HG02970 (cell line): ENCODE measurements around the gene LY6G5B.
A peak's percentile ranks its signal among the peaks of the same experiment; 100 is the strongest.

Experiments used
- ATAC-seq: cut with Tn5 transposase; IDR thresholded peaks from one replicate; pipeline ENCODE4 v1.9.1; 2021; ENCODE audit warnings: mild to moderate bottlenecking, moderate library complexity, moderate number of reproducible peaks; ENCODE audit not compliant: unreplicated experiment, low FRiP score

Gene LY6G5B

DNA sequence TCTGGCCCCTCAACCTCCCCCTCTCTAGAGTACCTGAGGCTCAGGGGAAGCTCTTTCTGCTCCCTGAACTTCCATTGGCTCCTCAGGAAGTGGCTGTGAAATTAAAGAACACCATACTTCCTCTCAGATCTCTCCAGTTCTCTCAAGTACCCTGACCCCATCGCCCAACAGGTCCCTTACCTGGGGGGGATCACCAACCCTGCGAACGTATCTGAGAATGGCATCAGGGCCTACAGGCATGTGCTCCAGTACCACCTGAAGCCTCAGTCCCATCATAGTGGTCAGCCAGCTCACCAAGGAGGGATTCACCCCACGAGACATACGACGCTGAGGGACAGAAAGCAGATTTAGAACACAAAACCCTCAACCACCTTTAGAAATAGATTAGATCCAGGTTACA, 29.2 kb upstream of the LY6G5B start:
- no peak for ATAC-seq

- no peak for ATAC-seq
These were observed 28.4 kb upstream of the LY6G5B start for GRCh38 chr6:31641370-31641769.

- no peak for ATAC-seq
These were observed 26.8 kb upstream of the LY6G5B start for GRCh38 chr6:31642798-31643570.

GRCh38 chr6:31643818-31644454, 25.8 kb upstream of the LY6G5B start:
- ATAC-seq: no peak

DNA sequence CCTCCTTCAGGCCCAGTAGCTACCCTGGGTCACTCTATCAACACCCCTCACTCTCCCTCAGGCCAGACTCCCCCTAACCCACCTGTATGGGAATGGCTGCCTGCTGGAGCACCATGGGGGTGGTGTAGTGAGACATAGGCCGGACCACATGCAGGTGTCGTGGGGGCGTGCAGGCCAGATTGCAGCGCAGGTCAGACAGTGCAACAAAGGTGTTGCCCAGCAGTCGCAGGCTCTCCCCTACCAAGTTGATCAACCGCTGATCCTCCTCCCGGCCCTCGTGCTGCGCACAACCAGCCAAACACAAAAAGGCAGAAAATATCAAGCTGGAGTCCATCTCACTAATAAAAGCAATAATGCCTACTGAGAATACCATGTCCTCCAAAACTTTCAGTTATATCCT, 24.5 kb upstream of the LY6G5B start:
- no peak for ATAC-seq

GRCh38 chr6:31651602-31652191, 18.1 kb upstream of the LY6G5B start:
- ATAC-seq: peak; percentile 28

GRCh38 chr6:31652925-31653724, 16.7 kb upstream of the LY6G5B start:
- peak; percentile 59 for ATAC-seq

DNA sequence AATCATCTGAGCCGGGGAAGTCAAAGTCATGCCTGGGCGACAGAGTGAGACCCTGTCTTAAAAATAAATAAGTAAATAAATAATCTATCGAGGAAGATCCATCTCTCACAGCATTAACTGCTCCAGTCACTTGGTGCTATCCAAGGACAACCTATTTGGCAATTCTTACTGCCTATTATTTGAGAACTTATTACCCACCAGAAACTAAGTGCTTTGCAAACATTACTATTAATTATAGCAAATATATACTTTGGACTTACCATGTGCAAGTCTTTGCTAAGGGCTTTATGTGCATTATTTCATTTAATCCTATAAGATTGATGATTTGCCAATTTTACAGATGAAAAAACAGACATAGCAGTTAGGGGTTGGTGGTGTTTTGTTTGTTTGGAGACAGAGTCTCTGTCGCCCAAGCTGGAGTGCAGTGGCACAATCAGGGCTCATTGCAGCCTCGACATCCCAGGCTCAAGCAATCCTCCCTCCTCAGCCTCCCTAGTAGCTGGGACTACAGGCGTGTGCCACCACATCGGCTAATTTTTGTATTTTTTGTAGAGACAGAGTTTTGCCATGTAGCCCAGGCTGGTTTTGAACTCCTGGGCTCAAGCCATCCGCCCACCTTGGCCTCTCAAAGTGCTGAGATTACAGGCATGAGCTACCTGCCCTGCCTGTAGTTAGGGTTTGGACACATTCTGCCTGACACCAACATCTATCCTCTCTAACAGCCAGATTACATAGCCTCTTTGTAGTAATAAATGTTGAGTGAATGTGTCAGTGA, 15.0 kb upstream of the LY6G5B start:
- no peak for ATAC-seq

- ATAC-seq: no peak
These were observed 14.2 kb upstream of the LY6G5B start, which contains the start of gene APOM for GRCh38 chr6:31655349-31656237. APOM (plus strand) TSS chr6:31655894; CDS start chr6:31655967, 73 bp downstream.

GRCh38 chr6:31657406-31658157, 12.2 kb upstream of the LY6G5B start:
- no peak for ATAC-seq

GRCh38 chr6:31658158-31658688, 11.6 kb upstream of the LY6G5B start:
- ATAC-seq: no peak

GRCh38 chr6:31658983-31659648, 10.7 kb upstream of the LY6G5B start:
- ATAC-seq: no peak

DNA sequence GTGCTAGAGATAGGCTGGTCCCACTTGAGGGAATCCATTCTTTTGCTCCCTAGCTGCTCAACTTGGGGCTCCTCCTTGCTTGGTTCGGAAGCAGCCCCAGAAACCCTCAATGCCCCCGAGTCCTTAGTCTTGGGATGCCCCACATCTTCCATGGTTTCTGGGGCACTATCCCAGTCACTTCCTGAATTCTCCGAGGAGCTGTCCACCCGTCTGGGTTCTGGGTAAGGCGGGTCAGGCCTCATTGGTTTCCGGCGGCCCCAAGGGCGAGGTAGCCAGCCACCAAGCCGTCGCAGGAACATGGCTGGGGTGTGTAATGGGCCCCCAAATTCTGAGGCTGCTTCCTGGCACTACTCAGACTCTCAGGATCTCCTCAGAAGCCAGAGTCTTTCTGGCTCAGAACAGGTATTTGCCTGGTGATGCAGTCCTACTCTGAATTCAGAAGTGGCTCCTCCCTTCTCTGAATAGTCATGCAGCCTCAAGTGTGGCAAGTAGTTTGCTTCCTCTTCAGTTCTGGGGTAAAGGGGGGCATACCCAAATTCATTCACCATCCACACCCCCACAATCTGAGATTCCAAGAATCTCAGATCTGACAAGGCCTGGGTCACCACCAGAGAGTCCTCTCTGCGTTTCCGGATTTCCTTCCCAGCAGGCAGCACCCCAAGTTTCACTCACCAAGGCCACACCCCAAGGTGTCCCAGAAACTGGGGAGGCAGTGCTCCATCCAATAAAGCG, 10.0 kb upstream of the LY6G5B start:
- no peak for ATAC-seq

DNA sequence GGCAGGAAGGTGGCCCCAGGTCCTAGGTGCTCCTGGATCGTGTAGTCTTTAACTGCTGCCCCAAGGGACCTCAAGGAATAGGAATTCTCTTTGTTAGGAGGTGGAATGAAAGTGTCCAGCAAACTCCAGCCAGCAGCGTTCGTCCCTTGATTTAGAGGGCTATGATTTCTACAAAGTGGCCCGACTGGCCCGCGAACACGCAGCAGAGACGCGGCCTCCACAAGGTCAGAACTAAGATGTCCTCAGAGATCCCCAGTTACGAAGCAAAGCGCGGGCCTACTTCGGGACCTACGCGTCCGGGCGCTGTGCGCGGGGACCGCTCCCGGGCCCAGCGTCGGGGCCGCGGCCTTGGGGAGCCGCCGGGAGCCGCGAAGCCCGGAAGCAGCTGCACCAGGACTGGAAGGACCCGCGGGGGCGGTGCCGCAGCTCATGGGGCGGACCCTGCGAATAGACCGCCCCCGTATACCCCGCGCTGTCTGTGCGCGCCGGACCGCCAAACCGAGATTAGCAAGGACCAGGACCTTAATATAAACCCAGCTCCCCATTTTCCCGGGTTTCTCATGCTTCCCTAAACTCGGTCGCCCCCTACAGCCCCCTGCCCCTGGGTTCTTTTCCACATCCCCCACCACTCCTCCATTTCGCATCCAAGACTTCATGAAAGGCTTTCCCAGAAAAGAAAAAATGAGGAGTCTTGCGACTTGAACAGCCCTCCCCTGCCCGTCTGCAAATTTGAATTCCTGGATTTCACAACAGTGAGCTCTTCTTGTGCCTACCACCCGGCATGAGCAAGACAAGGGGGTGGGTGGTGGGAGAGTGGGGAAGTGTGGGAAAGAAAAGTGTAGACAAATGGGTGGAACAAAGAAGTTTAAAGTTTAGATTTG, 9.2 kb upstream of the LY6G5B start, which contains the start of gene C6orf47:
TSS of gene C6orf47 (minus strand) at position 398 of the 881 bp plus-strand sequence. CDS start 831 bp downstream, outside the sequence.
- no peak for ATAC-seq

DNA sequence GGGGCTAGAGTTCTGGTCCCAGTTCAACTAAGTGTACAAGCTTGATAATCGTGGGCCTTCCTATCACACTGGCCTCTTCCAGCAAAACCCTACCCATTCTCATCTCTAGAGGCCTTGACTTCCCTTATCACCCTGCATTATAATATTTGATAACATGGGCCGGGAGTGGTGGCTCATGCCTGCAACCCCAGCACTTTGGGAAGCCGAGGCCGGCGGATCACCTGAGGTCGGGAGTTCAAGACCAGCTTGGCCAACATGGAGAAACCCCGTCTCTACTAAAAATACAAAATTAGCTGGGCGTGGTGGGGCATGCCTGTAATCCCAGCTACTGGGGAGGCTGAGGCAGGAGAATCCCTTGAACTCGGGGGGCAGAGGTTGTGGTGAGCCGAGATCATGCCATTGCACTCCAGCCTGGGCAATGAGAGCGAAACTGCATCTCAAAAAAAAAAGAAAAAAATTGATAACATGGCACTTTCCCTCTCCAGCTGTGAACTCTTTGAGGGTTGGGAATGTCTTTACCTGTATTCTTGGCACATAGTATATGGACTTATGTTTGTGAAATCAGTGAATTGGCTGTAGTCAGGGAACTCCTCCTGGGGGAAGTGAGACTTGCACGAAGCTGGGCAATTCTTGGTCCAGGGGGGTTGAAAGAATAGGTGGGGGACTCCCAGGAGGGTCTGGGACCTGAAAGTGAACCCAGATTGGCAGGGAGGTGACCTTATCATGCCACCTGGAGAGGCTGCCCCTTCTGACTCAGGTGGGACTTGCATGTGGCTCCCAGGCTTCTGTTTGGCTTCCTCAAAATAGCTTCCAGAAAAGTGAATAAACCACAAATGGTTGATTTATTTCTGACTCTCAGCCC, 8.3 kb upstream of the LY6G5B start:
- no peak for ATAC-seq
